GM13976 (cell line): ENCODE results near the gene ZNF777.

Source experiments
- DNase-seq: peaks from one replicate; pipeline ENCODE4 v3.0.0; 2012; ENCODE audit warnings: low spot score
- in situ Hi-C: fragments of 300-500 bp; cut with MboI; formaldehyde crosslinking; loops from one replicate; pipeline ENCODE4 v1.12.0; 2022; ENCODE audit warnings: low sequenced_read_pairs, mixed read lengths, inconsistent platforms; ENCODE audit not compliant: unreplicated experiment
- TF ChIP-seq, protein P1 (sequence below): IDR thresholded peaks from 2 replicates; pipeline ENCODE4 v1.5.1; 2012; ENCODE audit warnings: borderline replicate concordance, mild to moderate bottlenecking; ENCODE audit not compliant: insufficient read depth; ENCODE audit errors: extremely low read depth, missing control alignments, control extremely low read depth

Gene ZNF777

DNA sequence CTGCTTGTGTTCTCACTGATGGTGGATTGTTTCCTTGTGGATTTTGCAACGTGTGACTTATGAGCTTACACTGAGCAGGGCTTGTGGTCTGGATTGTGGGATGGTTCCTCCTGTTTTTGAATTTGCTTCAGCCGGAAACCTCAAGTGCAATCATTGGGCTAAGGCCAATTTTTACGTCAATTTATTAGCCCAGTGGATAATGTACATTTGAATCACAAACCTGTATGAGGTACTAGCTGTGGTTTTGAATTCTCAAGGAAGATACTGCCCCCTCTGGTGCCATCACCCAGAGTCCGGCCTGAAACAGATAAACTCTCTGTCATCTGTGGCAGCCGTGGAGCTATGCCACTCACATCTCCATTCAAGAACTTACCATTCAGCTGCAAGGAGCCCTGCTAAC, 7.3 kb upstream of the ZNF777 start:
- DNase-seq, result no peak
- TF ChIP-seq, protein P1, sequence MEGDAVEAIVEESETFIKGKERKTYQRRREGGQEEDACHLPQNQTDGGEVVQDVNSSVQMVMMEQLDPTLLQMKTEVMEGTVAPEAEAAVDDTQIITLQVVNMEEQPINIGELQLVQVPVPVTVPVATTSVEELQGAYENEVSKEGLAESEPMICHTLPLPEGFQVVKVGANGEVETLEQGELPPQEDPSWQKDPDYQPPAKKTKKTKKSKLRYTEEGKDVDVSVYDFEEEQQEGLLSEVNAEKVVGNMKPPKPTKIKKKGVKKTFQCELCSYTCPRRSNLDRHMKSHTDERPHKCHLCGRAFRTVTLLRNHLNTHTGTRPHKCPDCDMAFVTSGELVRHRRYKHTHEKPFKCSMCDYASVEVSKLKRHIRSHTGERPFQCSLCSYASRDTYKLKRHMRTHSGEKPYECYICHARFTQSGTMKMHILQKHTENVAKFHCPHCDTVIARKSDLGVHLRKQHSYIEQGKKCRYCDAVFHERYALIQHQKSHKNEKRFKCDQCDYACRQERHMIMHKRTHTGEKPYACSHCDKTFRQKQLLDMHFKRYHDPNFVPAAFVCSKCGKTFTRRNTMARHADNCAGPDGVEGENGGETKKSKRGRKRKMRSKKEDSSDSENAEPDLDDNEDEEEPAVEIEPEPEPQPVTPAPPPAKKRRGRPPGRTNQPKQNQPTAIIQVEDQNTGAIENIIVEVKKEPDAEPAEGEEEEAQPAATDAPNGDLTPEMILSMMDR, result no peak
- in situ Hi-C loops, result no loop called here

DNA sequence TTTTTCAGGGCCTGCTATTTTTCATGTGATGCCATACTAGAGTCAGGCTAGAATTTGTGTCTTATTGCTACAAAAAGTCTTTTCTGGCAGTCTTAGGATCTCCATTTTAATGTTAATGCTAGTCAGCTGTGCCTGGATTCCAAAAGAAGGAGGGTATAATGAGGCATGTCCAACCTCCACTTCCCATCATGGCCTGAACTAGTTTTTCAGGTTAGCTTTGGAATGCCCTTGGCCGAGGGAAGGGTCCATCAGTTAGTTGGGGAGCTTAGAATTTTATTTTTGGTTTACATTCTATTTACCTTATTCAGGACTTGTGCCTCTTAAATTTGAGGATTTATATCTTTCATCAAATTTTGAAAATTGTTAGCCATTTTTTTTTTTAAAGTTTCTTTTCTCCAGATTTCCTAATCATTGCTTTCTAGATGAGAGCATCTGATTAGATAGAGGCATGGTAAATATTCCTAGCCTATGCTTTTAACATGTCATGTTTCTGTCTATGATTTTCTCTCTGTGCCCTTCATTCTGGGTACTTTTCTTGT, 6.5 kb upstream of the ZNF777 start:
- DNase-seq, result no peak
- in situ Hi-C loops, result no loop called here
- TF ChIP-seq, protein P1, result no peak

DNA sequence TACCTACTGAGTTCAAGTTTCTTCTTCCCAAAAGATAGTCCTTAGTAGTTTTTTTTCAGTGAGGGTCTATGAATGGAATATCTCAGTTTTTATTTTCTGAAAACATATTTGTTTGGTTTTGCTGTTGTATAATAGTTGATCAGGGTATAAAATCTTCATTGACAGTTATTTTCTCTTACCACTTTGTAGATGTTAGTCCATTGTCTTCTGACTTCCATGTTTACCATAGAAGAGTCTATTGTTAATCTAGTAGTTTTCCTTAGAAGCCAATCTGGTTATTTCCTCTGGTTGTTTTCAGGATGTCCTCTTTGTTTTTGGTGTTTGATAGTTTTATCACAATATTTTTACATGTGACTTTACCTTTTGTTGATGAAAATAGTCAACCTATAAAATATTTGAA, 5.5 kb upstream of the ZNF777 start:
- in situ Hi-C loops, result no loop called here

GRCh38 chr7:149463500-149464161, 2.8 kb upstream of the ZNF777 start:
- in situ Hi-C loops, result no loop called here
- no peak for DNase-seq
- TF ChIP-seq, protein P1, result no peak

More for the DNA sequence above, 5.5 kb upstream of the ZNF777 start:
- TF ChIP-seq, protein P1, result no peak
- no peak for DNase-seq

DNA sequence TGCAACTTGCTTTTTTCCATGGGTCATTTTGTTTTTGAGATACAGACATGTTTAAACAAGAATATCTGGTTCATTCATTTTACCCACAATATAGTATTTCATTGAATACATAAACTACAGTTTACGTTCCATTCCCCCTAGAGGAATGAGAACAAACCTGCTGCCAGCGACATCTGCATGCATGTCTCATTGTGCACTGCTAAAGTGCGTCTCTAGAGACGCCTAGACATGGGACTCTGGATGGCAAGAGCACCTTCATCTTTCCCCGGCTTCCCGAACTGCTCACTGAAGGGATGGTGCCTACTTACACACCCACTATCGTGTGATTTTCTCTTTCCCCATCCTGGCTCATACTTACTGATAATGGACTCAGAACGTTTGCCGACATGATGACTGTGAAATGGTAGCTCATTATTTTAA, 1.2 kb upstream of the ZNF777 start:
- in situ Hi-C loops, result no loop called here
- no peak for DNase-seq
- TF ChIP-seq, protein P1, result no peak

DNA sequence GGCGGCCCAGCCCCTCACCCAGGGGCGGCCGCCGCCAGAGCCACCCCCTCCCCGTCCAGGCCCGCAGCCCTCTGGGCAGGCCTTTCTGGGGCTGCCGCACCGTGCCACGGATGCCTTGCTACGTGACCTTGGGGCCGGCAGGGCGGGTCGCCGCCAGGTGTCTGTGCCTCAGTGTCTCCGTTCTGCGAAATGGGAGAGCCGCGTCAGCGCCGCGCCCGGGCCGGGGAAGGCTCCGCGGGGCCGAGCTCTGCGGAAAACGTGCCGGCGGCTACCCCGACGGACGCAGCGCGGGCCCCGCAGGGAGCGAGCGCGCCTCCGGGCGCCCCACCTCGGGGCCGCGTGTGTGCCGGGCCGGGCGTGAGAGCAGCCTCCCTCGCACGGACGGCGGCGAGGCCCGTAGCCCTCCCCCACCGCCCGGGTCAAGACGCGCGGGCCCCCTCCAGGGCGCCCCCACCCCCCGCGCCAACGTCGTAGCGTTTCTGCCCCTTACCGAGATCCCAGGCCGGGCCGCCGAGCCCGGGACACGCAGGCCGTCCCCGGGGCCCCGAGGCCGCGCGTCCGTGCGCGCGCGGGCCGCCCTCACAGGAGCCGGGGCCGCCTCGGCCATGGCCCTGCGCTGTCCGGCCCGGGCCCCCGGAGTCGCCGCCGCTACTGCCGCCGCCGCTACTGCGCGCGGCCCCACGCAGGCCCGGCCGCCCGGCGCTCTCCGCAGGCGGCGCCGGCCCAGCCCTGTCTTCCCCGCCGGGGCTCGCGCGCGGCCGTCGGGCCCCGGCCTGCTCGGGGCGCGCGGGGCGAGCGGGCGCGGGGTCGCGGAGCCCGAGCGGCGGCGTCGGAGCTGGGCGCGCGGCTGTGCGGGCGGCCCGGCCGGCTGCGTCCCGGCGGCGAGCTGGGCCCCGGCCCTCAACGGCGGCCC, 1.1 kb downstream of the ZNF777 start:
- DNase-seq, result peak; percentile 77
- TF ChIP-seq, protein P1, result no peak
- in situ Hi-C loops, result no loop called here
